ENCODE data around the gene PCNX3.
"Not testable (repeated sequence)": the region's sequence is repeated elsewhere in the genome, so short reads cannot be mapped to it uniquely, and the experiment has no call there.

Gene PCNX3

DNA sequence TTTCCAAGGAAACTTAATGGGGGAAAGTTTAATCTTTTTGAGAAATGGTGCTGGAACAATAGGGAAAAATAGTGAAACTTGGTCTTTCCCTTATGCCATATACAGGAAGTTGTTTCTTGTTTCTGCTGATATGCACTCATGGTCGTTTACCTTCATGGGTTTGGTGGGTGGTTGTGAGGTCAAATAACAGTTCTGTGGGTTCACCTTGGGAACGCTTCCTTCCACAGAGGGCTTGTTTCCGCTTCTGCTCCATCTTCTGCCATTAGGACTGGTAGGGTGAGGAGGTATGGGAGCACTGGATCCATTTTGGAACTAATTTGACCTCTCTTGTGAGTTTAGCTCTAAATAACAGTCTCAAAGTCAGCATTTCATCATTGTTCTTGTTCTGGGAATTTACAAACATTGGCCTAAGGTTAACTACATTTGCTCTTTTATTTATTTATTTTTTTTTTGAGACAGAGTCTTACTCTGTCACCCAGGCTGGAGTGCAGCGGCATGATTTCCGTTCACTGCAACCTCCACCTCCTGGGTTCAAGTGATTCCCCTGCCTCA lies 64.7 kb downstream of the PCNX3 start:
- DNase-seq (ENCODE audit: low read depth, low spot score), result no peak
- Histone ChIP-seq H3K4me1 (ENCODE audit: insufficient read depth, insufficient read length) (no peaks in the 10 kb centered on the region), H3K4me3 (ENCODE audit: insufficient read length, low read depth) (no peak overlapping the region), H3K9ac (ENCODE audit: insufficient read length, low read depth) (no peak overlapping the region), H3K27me3 (ENCODE audit: insufficient read depth, insufficient read length) (no peaks in the 10 kb centered on the region), H3K36me3 (ENCODE audit: insufficient read depth, insufficient read length, low read length) (no peaks in the 10 kb centered on the region), H3K9me3 (ENCODE audit: insufficient read depth, low read length) (no peaks in the 10 kb centered on the region)
- TF ChIP-seq ZNF274 (IDR thresholded peaks at IDR 0.05; ENCODE audit: low read depth, low read length) (no peak), YY1 (IDR thresholded peaks at IDR 0.05; ENCODE audit: insufficient read depth, insufficient read length) (no peak), SUZ12 (IDR thresholded peaks at IDR 0.05; ENCODE audit: extremely low read depth, insufficient read depth, insufficient read length) (no peak)

DNA sequence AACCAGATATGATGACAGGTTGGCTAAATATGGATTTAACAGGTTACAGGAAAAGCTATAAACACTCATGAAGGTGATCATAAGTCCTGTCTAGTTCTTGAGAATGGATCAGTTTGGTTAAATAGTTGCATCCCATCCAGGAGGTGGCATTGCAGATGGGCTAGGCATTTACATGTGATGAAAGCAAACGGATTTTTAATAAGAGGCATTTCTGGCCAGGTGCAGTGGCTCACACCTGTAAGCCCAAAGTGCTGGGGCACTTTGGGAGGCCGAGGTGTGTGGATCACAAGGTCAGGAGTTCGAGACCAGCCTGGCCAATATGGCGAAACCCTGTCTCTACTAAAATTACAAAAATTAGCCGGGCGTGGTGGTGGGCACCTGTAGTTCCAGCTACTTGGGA lies 67.9 kb downstream of the PCNX3 start:
- H3K27me3 ChIP-seq (ENCODE audit: insufficient read depth, insufficient read length); H3K9ac ChIP-seq (ENCODE audit: insufficient read length, low read depth); H3K36me3 ChIP-seq (ENCODE audit: insufficient read depth, insufficient read length, low read length); H3K9me3 ChIP-seq (ENCODE audit: insufficient read depth, low read length); DNase-seq (ENCODE audit: low read depth, low spot score); H3K4me1 ChIP-seq (ENCODE audit: insufficient read depth, insufficient read length); H3K4me3 ChIP-seq (ENCODE audit: insufficient read length, low read depth): not testable (repeated sequence)

DNA sequence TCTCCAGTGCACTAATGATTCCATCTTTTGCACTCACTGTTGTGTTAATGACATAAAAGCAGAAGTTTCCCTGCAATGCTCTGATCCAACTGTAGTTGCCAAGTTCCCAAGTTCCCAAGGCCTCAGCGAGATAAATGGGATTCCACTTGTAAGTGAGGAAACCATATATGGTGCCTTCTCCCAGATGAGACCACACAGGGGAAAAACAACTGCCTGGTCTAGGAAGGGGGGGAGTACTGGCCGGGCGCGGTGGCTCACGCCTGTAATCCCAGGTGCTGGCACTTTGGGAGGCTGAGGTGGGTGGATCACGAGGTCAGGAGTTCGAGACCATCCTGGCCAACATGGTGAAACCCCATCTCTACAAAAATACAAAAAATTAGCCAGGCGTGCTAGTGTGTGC lies 70.4 kb downstream of the PCNX3 start:
- Histone ChIP-seq H3K27me3 (ENCODE audit: insufficient read depth, insufficient read length) (no peaks in the 10 kb centered on the region), H3K9me3 (ENCODE audit: insufficient read depth, low read length) (no peaks in the 10 kb centered on the region), H3K36me3 (ENCODE audit: insufficient read depth, insufficient read length, low read length) (no peaks in the 10 kb centered on the region), H3K4me3 (ENCODE audit: insufficient read length, low read depth) (no peak overlapping the region), H3K4me1 (ENCODE audit: insufficient read depth, insufficient read length) (no peaks in the 10 kb centered on the region), H3K9ac (ENCODE audit: insufficient read length, low read depth) (no peak overlapping the region)
- TF ChIP-seq YY1 (IDR thresholded peaks at IDR 0.05; ENCODE audit: insufficient read depth, insufficient read length) (no peak), ZNF274 (IDR thresholded peaks at IDR 0.05; ENCODE audit: low read depth, low read length) (no peak), SUZ12 (IDR thresholded peaks at IDR 0.05; ENCODE audit: extremely low read depth, insufficient read depth, insufficient read length) (no peak)
- DNase-seq (ENCODE audit: low read depth, low spot score), result no peak
